MM.1S (cell line): ENCODE measurements around the gene SPOCK3.

Source experiments
- DNase-seq: peaks from one replicate; pipeline ENCODE4 v3.0.0-alpha.2; 2015
- H2AFZ ChIP-seq: fragments of 300-600 bp; sonication (generic); 2 replicates; pipeline ENCODE4 v1.6.0; 2016; ENCODE audit warnings: antibody characterized with exemption, low read length
- H3F3A ChIP-seq: fragments of 300-600 bp; sonication (generic); 2 replicates; pipeline ENCODE4 v1.6.1; 2016; ENCODE audit warnings: mild to moderate bottlenecking, antibody characterized with exemption, low read length, moderate library complexity, mixed read lengths; ENCODE audit not compliant: insufficient read depth
- H3K27ac ChIP-seq: fragments of 300-600 bp; sonication (generic); 2 replicates; pipeline ENCODE4 v1.5.1; 2016; ENCODE audit warnings: mild to moderate bottlenecking, low read length
- H3K27me3 ChIP-seq: fragments of 300-600 bp; sonication (generic); replicated peaks from 2 replicates; pipeline ENCODE4 v1.6.0; 2016; ENCODE audit warnings: low read length; ENCODE audit not compliant: insufficient read depth
- H3K36me3 ChIP-seq: fragments of 300-600 bp; sonication (generic); replicated peaks from 2 replicates; pipeline ENCODE4 v1.6.1; 2016; ENCODE audit warnings: mild to moderate bottlenecking, low read length, mixed read lengths; ENCODE audit not compliant: insufficient read depth
- H3K4me1 ChIP-seq: fragments of 300-600 bp; sonication (generic); 2 replicates; pipeline ENCODE4 v1.6.1; 2016; ENCODE audit warnings: low read length, mixed read lengths
- H3K4me2 ChIP-seq: fragments of 300-600 bp; sonication (generic); 2 replicates; pipeline ENCODE4 v1.6.0; 2016; ENCODE audit warnings: low read depth, low read length
- H3K4me3 ChIP-seq: fragments of 300-600 bp; sonication (generic); 2 replicates; pipeline ENCODE4 v1.5.1; 2016; ENCODE audit warnings: low read length, mixed read lengths
- H3K79me2 ChIP-seq: fragments of 300-600 bp; sonication (generic); 2 replicates; pipeline ENCODE4 v1.6.1; 2016; ENCODE audit warnings: mixed run types, low read length, mixed read lengths
- H3K9ac ChIP-seq: fragments of 300-600 bp; sonication (generic); 2 replicates; pipeline ENCODE4 v1.6.1; 2016; ENCODE audit warnings: low read length, mixed read lengths
- H3K9me2 ChIP-seq: fragments of 300-600 bp; sonication (generic); replicated peaks from 2 replicates; pipeline ENCODE4 v1.6.1; 2016; ENCODE audit warnings: mild to moderate bottlenecking, low read length, mixed read lengths; ENCODE audit not compliant: insufficient read depth
- H3K9me3 ChIP-seq: fragments of 300-600 bp; sonication (generic); replicated peaks from 2 replicates; pipeline ENCODE4 v1.6.1; 2016; ENCODE audit warnings: mild to moderate bottlenecking, low read length, mixed read lengths; ENCODE audit not compliant: insufficient read depth
- H4K20me1 ChIP-seq: fragments of 300-600 bp; sonication (generic); 2 replicates; pipeline ENCODE4 v1.6.1; 2016; ENCODE audit warnings: mild to moderate bottlenecking, low read length, moderate library complexity, mixed read lengths; ENCODE audit not compliant: insufficient read depth
- EZH2 ChIP-seq: fragments of 300-600 bp; sonication (generic); optimal IDR thresholded peaks from 2 replicates; pipeline ENCODE3; 2017; ENCODE audit warnings: low read depth, mild to moderate bottlenecking, antibody characterized with exemption, low read length, mixed read lengths
- EZH2phosphoT487 ChIP-seq: fragments of 300-600 bp; sonication (generic); IDR thresholded peaks from 2 replicates; pipeline ENCODE4 v1.6.1; 2018; ENCODE audit warnings: antibody characterized with exemption, low read length
- TF ChIP-seq, protein P1 (sequence below): fragments of 300-600 bp; sonication (generic); IDR thresholded peaks from 2 replicates; pipeline ENCODE4 v1.5.1; 2016; ENCODE audit warnings: antibody characterized with exemption, low read length, mixed read lengths

Gene SPOCK3

DNA sequence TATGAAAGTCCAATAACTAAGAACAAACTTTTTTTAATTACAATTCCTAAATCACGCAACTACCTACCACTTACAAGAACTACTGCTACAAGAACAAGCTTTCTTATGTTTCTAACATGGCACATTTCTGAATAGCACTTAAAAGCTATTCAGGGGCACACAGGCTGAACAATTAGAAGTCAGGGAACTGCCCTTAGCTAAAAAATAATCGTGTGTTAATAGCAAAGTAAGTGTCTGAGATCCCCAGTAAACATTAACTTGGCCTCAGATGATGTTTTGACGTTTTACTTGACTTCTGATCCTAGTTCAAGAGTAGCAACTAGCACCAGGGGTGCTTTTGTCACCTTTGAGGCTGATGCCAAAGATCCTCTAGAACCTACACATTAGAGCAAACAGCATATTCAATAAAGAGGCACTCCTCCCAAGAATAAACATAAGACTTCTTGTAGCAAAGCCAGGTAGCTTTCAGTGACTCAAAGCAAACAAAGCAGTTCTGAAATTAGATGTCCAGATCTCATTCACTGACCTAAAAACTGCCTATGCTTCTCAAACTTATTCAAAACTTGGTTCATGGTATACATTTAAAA lies 16.2 kb downstream of the SPOCK3 start:
- Histone ChIP-seq H3F3A (peaks cover 4% of the 10 kb centered on the region; the same call in 1 of the 2 replicates), H3K27ac (no peak overlapping the region), H4K20me1 (no peaks in the 10 kb centered on the region), H3K9me2 (no peaks in the 10 kb centered on the region), H3K9me3 (no peaks in the 10 kb centered on the region), H3K4me1 (peaks cover 7% of the 10 kb centered on the region), H3K36me3 (no peaks in the 10 kb centered on the region), H3K79me2 (no peaks in the 10 kb centered on the region), H3K4me3 (no peak overlapping the region), H3K4me2 (no peak overlapping the region), H3K27me3 (no peaks in the 10 kb centered on the region), H3K9ac (no peak overlapping the region), H2AFZ (no peak overlapping the region)
- no peak for DNase-seq
- TF ChIP-seq EZH2phosphoT487 (no peak), EZH2 (no peak)
- TF ChIP-seq, protein P1, sequence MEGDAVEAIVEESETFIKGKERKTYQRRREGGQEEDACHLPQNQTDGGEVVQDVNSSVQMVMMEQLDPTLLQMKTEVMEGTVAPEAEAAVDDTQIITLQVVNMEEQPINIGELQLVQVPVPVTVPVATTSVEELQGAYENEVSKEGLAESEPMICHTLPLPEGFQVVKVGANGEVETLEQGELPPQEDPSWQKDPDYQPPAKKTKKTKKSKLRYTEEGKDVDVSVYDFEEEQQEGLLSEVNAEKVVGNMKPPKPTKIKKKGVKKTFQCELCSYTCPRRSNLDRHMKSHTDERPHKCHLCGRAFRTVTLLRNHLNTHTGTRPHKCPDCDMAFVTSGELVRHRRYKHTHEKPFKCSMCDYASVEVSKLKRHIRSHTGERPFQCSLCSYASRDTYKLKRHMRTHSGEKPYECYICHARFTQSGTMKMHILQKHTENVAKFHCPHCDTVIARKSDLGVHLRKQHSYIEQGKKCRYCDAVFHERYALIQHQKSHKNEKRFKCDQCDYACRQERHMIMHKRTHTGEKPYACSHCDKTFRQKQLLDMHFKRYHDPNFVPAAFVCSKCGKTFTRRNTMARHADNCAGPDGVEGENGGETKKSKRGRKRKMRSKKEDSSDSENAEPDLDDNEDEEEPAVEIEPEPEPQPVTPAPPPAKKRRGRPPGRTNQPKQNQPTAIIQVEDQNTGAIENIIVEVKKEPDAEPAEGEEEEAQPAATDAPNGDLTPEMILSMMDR = no peak

DNA sequence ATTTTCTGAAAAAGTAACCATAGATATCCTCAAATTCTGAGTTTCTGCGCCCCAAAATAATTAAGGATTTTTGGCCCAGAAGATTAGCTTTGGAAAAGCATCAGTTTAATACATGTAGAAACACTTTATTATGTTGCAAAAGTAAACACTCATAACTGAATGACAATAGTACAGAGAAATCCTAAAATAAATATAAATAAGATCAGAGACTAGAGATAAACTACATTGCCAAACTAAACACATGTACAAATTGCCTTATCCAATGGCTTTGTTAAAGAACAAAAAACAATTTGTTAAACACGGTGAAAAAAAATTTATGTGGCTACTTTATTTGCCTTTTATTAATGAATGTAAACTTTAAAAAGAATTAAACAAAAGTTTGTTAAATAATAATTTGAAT lies 17.5 kb downstream of the SPOCK3 start:
- Histone ChIP-seq H3K79me2 (no peaks in the 10 kb centered on the region), H4K20me1 (no peaks in the 10 kb centered on the region), H3F3A (peaks cover 2% of the 10 kb centered on the region; the same call in 1 of the 2 replicates), H3K4me1 (peaks cover 4% of the 10 kb centered on the region), H3K27ac (no peak overlapping the region), H3K4me2 (no peak overlapping the region), H3K4me3 (no peak overlapping the region), H3K27me3 (no peaks in the 10 kb centered on the region), H3K9ac (no peak overlapping the region), H3K9me2 (no peaks in the 10 kb centered on the region), H3K9me3 (no peaks in the 10 kb centered on the region), H2AFZ (no peak overlapping the region), H3K36me3 (no peaks in the 10 kb centered on the region)
- TF ChIP-seq, protein P1 = no peak
- TF ChIP-seq EZH2phosphoT487 (no peak), EZH2 (no peak)
- no peak for DNase-seq

DNA sequence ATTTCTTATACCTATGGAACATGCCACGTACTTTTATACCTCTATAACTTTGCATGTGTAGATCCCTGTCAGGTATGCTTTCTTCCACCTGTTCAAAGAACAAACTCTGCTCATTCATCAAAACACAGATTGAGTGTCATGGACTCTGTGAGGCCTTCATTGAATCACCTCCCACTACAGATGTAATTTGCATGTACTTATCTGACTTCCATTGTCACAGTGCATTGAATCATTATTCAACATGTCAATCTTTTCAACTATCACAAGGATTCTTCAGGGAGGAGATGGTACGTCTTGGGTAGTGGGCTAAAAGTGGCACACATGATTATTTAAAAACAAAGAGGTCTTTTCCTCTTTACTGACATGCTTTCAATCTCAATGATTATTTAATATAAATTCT lies 24.1 kb downstream of the SPOCK3 start:
- Histone ChIP-seq H3K79me2 (no peaks in the 10 kb centered on the region), H3K36me3 (no peaks in the 10 kb centered on the region), H3K4me3 (no peak overlapping the region), H3K9ac (no peak overlapping the region), H4K20me1 (no peaks in the 10 kb centered on the region), H3K27ac (no peak overlapping the region), H3K9me3 (no peaks in the 10 kb centered on the region), H3K4me2 (no peak overlapping the region), H2AFZ (no peak overlapping the region), H3K27me3 (no peaks in the 10 kb centered on the region), H3K4me1 (no peaks in the 10 kb centered on the region), H3F3A (no peaks in the 10 kb centered on the region), H3K9me2 (no peaks in the 10 kb centered on the region)
- DNase-seq = no peak
- no peak for TF ChIP-seq EZH2phosphoT487
- TF ChIP-seq, protein P1 = no peak
- TF ChIP-seq EZH2 = no peak
